HepG2 (cell line): ENCODE measurements around the gene HECTD1. TPM values are rescaled to one million over a fixed set of nuclear protein-coding genes. Genes with fewer than 3 reads are reported as not detected.
"Not testable (repeated sequence)": the region's sequence is repeated elsewhere in the genome, so short reads cannot be mapped to it uniquely, and the experiment has no call there.

Experiments used
- ATAC-seq: fragments of 200-7000 bp; cut with Tn5 transposase; 3 replicates; pipeline ENCODE4 v1.9.1; 2020; ENCODE audit warnings: mild to moderate bottlenecking, moderate library complexity
- BruUV-seq: library from RNA; stranded (reverse); fragments of 400-500 nt; replicated peaks from 2 replicates; lab custom pipeline; 2021; lab: Mats Ljungman, UMichigan
- CTCF ChIA-PET: fragments of 300-600 bp; formaldehyde crosslinking; extraction: SDS; loops from one replicate; lab custom pipeline; 2021; ENCODE audit warnings: low total read pairs, inconsistent platforms, low intra/inter-chr PET ratio; lab: Yijun Ruan, JAX
- POLR2A ChIA-PET: fragments of 350-600 bp; sonication (Branson Sonifier 250); formaldehyde crosslinking; loops from one replicate; lab custom pipeline; 2020; ENCODE audit warnings: antibody characterized with exemption, inconsistent platforms; lab: Yijun Ruan, JAX
- DNase-seq: peaks from one replicate; pipeline ENCODE4 v3.0.0-alpha.2; 2015; ENCODE audit warnings: low spot score
- FAIRE-seq: peaks from 3 replicates; lab custom pipeline; 2011; peaks lifted over from hg19 to GRCh38; lab: Jason Lieb, UNC
- H2AFZ ChIP-seq: one replicate; pipeline ENCODE4 v1.6.1; 2011; ENCODE audit warnings: low read length, inconsistent platforms
- H3K27ac ChIP-seq: fragments of 300-600 bp; 3 replicates; pipeline ENCODE4 v1.8.0; 2011; ENCODE audit warnings: mixed run types, mild to moderate bottlenecking, mixed read lengths, low read length, inconsistent platforms; ENCODE audit not compliant: insufficient read depth; ENCODE audit errors: extremely low read length
- H3K27me3 ChIP-seq, 2 experiments: fragments of 200-600 bp in 1 of 2; 2 replicates in 1 of 2; 3 replicates in 1 of 2; pipeline versions ENCODE4 v1.6.0 to v1.8.0; 2011; ENCODE audit warnings: low read length in 2 of 2, mild to moderate bottlenecking in 2 of 2, moderate library complexity in 2 of 2, inconsistent platforms in 1 of 2; ENCODE audit not compliant: insufficient read depth in 2 of 2, control insufficient read depth in 1 of 2
- H3K36me3 ChIP-seq, 2 experiments: fragments of 200-600 bp in 1 of 2; replicated peaks in 1 of 2; 2 replicates in 1 of 2; 3 replicates in 1 of 2; pipeline versions ENCODE4 v1.5.1 to v1.8.0; 2011; ENCODE audit warnings: low read length in 2 of 2, inconsistent platforms in 1 of 2; ENCODE audit not compliant: insufficient read depth in 2 of 2, control insufficient read depth in 1 of 2
- H3K4me1 ChIP-seq: 2 replicates; pipeline ENCODE4 v1.5.1; 2012; ENCODE audit warnings: low read length, inconsistent platforms; ENCODE audit not compliant: insufficient read depth
- H3K4me2 ChIP-seq: 2 replicates; pipeline ENCODE4 v1.6.0; 2011; ENCODE audit warnings: low read depth, low read length, inconsistent platforms
- H3K4me3 ChIP-seq, 3 experiments: fragments of 200-600 bp in 1 of 3; sonication (generic), shearing (Covaris generic) in 1 of 3; replicated peaks in 1 of 3; 2 replicates each; pipeline ENCODE4 v1.5.1; 2011 to 2016; ENCODE audit warnings: low read length in 3 of 3, inconsistent platforms in 2 of 3, low read depth in 2 of 3, mild to moderate bottlenecking in 2 of 3, control low read depth in 1 of 3, mixed read lengths in 1 of 3; ENCODE audit not compliant: insufficient read depth in 1 of 3
- H3K79me2 ChIP-seq: one replicate; pipeline ENCODE4 v1.6.1; 2011; ENCODE audit warnings: low read length, inconsistent platforms; ENCODE audit not compliant: insufficient read depth
- H3K9ac ChIP-seq: 2 replicates; pipeline ENCODE4 v1.6.0; 2011; ENCODE audit warnings: mild to moderate bottlenecking, low read depth, low read length, inconsistent platforms; ENCODE audit not compliant: insufficient read depth
- H3K9me3 ChIP-seq: 2 replicates; pipeline ENCODE4 v1.5.1; 2012; ENCODE audit warnings: mild to moderate bottlenecking, low read length
- H4K20me1 ChIP-seq: 2 replicates; pipeline ENCODE4 v1.6.0; 2011; ENCODE audit warnings: inconsistent platforms, mild to moderate bottlenecking, low read length, moderate library complexity; ENCODE audit not compliant: insufficient read depth
- BORCS8-MEF2B ChIP-seq: sonication (generic); formaldehyde crosslinking; IDR thresholded peaks from 2 replicates; pipeline ENCODE4 v1.8.0; 2022; ENCODE audit warnings: mild to moderate bottlenecking, missing genetic modification reagents
- PLRG1 ChIP-seq: fragments of 450-650 bp; conservative IDR thresholded peaks from 2 replicates; pipeline ENCODE4 v1.6.1; 2016
- TBP ChIP-seq: sonication (generic); formaldehyde crosslinking; IDR thresholded peaks from 2 replicates; pipeline ENCODE4 v1.5.0; 2020; ENCODE audit warnings: missing genetic modification reagents
- ZNF121 ChIP-seq: sonication (generic); formaldehyde crosslinking; IDR thresholded peaks from 2 replicates; pipeline ENCODE4 v1.5.0; 2020; ENCODE audit warnings: mild to moderate bottlenecking, missing genetic modification reagents
- ZNF224 ChIP-seq: sonication (generic); formaldehyde crosslinking; IDR thresholded peaks from 2 replicates; pipeline ENCODE4 v1.5.0; 2020; ENCODE audit warnings: mild to moderate bottlenecking, missing genetic modification reagents
- ZNF609 ChIP-seq: sonication (generic); formaldehyde crosslinking; IDR thresholded peaks from 2 replicates; pipeline ENCODE4 v1.4.0; 2020; ENCODE audit warnings: mild to moderate bottlenecking, missing genetic modification reagents, borderline replicate concordance
- ZSCAN9 ChIP-seq: IDR thresholded peaks from 2 replicates; pipeline ENCODE4 v1.6.1; 2016; ENCODE audit warnings: borderline replicate concordance
- WGBS: methylation state at CpG from one replicate; pipeline ENCODE4 v1.1.6; 2017; ENCODE audit warnings: low lambda C conversion rate; 5-methylcytosine and 5-hydroxymethylcytosine counted together
- in situ Hi-C: cut with HindIII; loops from 2 replicates; pipeline ENCODE4 v1.10.0; 2017; ENCODE audit warnings: low pct_unique_long_range_greater_than_20kb; ENCODE audit not compliant: extremely low pct_ligation_motif_present
- intact Hi-C: fragments of 100-400 bp; cut with micrococcal nuclease; formaldehyde crosslinking; loops from one replicate; pipeline ENCODE4 v1.10.0; 2022; ENCODE audit not compliant: unreplicated experiment
- polyA plus RNA-seq, 8 experiments: library from polyadenylated mRNA; depleted of rRNA in 3 of 8; stranded (reverse) in 7 of 8; unstranded in 1 of 8; fragments of >200 nt; fragmentation: Illumina TruSeq in 4 of 8; extraction: Trizol in 4 of 8; gene quantifications; 2 replicates each; pipeline versions ENCODE4 v1.2.1 to v1.2.3, GENCODE V29; 2011 to 2016; ENCODE audit warnings: low read depth in 4 of 8, missing spikeins in 1 of 8, mixed read lengths in 1 of 8; ENCODE audit not compliant: insufficient read depth in 1 of 8
- total RNA-seq, 5 experiments: library from RNA; depleted of rRNA; stranded (reverse); fragments of >200 nt; fragmentation: Illumina TruSeq; extraction: Trizol; gene quantifications; 2 replicates each; pipeline ENCODE4 v1.2.3, GENCODE V29; 2016; ENCODE audit warnings: low read depth in 1 of 5
- TF ChIP-seq, protein P1 (sequence below): fragments of 450-650 bp; IDR thresholded peaks from 2 replicates; pipeline ENCODE4 v1.6.1; 2017
- TF ChIP-seq, protein P2 (sequence below): sonication (generic); formaldehyde crosslinking; IDR thresholded peaks from 2 replicates; pipeline ENCODE4 v1.5.0; 2020; ENCODE audit warnings: mild to moderate bottlenecking, missing genetic modification reagents

Gene HECTD1
- total and polyA plus RNA-seq, 2 of the 13 experiments (the other 11 are each of a cell fraction or from before 2014, with no cell fraction given), result 312 to 560 TPM

DNA sequence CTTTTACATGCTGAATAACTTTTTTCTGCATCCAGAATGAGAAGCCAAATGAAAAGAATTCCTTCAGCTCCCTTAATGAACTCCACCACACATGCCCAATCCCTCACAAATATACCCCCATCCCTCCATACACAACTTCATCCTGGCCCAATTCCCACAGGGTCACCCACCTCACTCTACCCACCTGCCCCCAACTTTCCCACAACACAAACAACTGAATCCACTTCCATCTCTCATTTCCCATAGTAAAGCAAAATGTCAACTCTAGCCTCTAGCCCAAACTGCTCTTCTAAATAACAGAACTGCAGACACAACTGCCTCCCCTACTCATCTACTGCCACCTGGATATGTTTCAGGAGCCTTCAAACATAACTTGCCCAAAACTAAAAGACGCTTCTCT is 18.8 kb downstream of the HECTD1 start (continued):
- TF ChIP-seq, protein P1, sequence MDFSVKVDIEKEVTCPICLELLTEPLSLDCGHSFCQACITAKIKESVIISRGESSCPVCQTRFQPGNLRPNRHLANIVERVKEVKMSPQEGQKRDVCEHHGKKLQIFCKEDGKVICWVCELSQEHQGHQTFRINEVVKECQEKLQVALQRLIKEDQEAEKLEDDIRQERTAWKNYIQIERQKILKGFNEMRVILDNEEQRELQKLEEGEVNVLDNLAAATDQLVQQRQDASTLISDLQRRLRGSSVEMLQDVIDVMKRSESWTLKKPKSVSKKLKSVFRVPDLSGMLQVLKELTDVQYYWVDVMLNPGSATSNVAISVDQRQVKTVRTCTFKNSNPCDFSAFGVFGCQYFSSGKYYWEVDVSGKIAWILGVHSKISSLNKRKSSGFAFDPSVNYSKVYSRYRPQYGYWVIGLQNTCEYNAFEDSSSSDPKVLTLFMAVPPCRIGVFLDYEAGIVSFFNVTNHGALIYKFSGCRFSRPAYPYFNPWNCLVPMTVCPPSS, result peak; percentile 74; the same call in 1 of the 2 replicates
- TF ChIP-seq PLRG1 (0 out of 2 replicates have a peak, but pooled peaks have one; percentile 59), ZNF609 (CRISPR knock-in tag) (no peak)

GRCh38 chr14:31182016-31182415 is 25.6 kb downstream of the HECTD1 start:
- H3K27ac ChIP-seq, FAIRE-seq, H3K27me3 ChIP-seq, H3K4me3 ChIP-seq, H3K9ac ChIP-seq, in situ Hi-C loops, ATAC-seq, H2AFZ ChIP-seq, H3K4me2 ChIP-seq, BruUV-seq, DNase-seq, CTCF ChIA-PET, H3K9me3 ChIP-seq, H3K4me1 ChIP-seq, intact Hi-C loops: not testable (repeated sequence)
- Histone ChIP-seq H3K36me3 (peaks cover 28 to 69% of the 10 kb centered on the region in 2 experiments), H4K20me1 (peaks cover 13% of the 10 kb centered on the region), H3K79me2 (peaks cover 77% of the 10 kb centered on the region)
- TF ChIP-seq, protein P2, sequence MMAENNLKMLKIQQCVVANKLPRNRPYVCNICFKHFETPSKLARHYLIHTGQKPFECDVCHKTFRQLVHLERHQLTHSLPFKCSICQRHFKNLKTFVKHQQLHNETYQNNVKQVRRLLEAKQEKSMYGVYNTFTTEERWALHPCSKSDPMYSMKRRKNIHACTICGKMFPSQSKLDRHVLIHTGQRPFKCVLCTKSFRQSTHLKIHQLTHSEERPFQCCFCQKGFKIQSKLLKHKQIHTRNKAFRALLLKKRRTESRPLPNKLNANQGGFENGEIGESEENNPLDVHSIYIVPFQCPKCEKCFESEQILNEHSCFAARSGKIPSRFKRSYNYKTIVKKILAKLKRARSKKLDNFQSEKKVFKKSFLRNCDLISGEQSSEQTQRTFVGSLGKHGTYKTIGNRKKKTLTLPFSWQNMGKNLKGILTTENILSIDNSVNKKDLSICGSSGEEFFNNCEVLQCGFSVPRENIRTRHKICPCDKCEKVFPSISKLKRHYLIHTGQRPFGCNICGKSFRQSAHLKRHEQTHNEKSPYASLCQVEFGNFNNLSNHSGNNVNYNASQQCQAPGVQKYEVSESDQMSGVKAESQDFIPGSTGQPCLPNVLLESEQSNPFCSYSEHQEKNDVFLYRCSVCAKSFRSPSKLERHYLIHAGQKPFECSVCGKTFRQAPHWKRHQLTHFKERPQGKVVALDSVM (CRISPR knock-in tag), result peak; percentile 57; the same call in 1 of the 2 replicates
- TF ChIP-seq ZNF121 (CRISPR knock-in tag) (peak; percentile 62; the same call in 1 of the 2 replicates), ZSCAN9 (CRISPR knock-in tag) (0 out of 2 replicates have a peak, but pooled peaks have one; percentile 9), TBP (0 out of 2 replicates have a peak, but pooled peaks have one; percentile 36), BORCS8-MEF2B (0 out of 2 replicates have a peak, but pooled peaks have one; percentile 29), ZNF224 (CRISPR knock-in tag) (0 out of 2 replicates have a peak, but pooled peaks have one; percentile 9)
- POLR2A ChIA-PET, result interaction anchor here (1.2 to 2.2 kb wide), 2 partner anchors 16 kb away, joined by 3 to 4 read pairs; no protein-coding TSS in a partner anchor
- 98% methylated on average over 6 of the region's 6 CpGs for WGBS
